ENCODE data around the gene ANKS3. TPM values are rescaled to one million over a fixed set of nuclear protein-coding genes. Genes with fewer than 3 reads are reported as not detected.

ANKS3 gene
- total and polyA plus RNA-seq, 2 of the 8 experiments (the other 6 are each of a cell fraction or from before 2014, with no cell fraction given) = 15.5 to 23.9 TPM

- H4K91ac ChIP-seq (replicated peaks; ENCODE audit: insufficient read length, low read length) = no peak overlapping the region
- H2BK12ac ChIP-seq (ENCODE audit: low read depth, low read length) = no peak overlapping the region
- H4K20me1 ChIP-seq (replicated peaks in 1 of 2; ENCODE audit: control insufficient read depth in 1 of 2, insufficient read depth in 2 of 2, low read length in 2 of 2) = peaks cover 0 to 8% of the 10 kb centered on the region in 2 experiments
- DNase-seq (ENCODE audit: low read depth in 1 of 2, low spot score in 2 of 2) (no peak), FAIRE-seq (no peak)
- no peak overlapping the region for H3K56ac ChIP-seq (replicated peaks; ENCODE audit: insufficient read length, low read depth, low read length)
- H3K36me3 ChIP-seq (ENCODE audit: control insufficient read depth in 2 of 4, insufficient read depth in 4 of 4, low read length in 3 of 4) = peaks cover 0 to 21% (median 11%) of the 10 kb centered on the region in 4 experiments; a peak in 7 of 8 replicates
- H3K18ac ChIP-seq (ENCODE audit: extremely low read depth, low read length) = no peak overlapping the region
- no peak overlapping the region for H2AFZ ChIP-seq (ENCODE audit: low read length)
- H3K4me3 ChIP-seq (ENCODE audit: extremely low read depth in 1 of 4, insufficient read depth in 2 of 4, low read depth in 3 of 4, low read length in 4 of 4) = no peak overlapping the region
- H3K14ac ChIP-seq (ENCODE audit: insufficient read length) = no peak overlapping the region
- no peak overlapping the region for H2BK15ac ChIP-seq (ENCODE audit: low read length)
- POLR2A ChIA-PET (ENCODE audit: partially characterized antibody) = interaction anchor here (0.6 to 4.2 kb wide), 4 partner anchors 8 to 268 kb away, joined by 3 to 59 read pairs (median 4); partner anchors contain the start of gene NUDT16L1
- H3K79me2 ChIP-seq (ENCODE audit: control insufficient read depth in 1 of 2, insufficient read depth in 2 of 2, low read length in 2 of 2) = no peaks in the 10 kb centered on the region
- CTCF ChIA-PET (ENCODE audit: partially characterized antibody) = interaction anchor here (0.5 to 1.3 kb wide), 5 partner anchors 10 to 202 kb away, joined by 3 to 4 read pairs (median 3); no protein-coding TSS in a partner anchor
- no peak overlapping the region for H3K27ac ChIP-seq (ENCODE audit: low read depth, low read length)
- no peak overlapping the region for H3K4me2 ChIP-seq (ENCODE audit: insufficient read depth in 1 of 2, low read depth in 2 of 2, low read length in 2 of 2)
- 87% methylated on average over 7 of the region's 7 CpGs; no CpG with 5 or more reads in 1 of the 2 experiments for WGBS, 2 experiments (ENCODE audit: extremely low coverage in 1 of 2, insufficient coverage in 1 of 2, insufficient read length in 1 of 2, insufficient replicate concordance in 2 of 2, low coverage in 1 of 2, low lambda C conversion rate in 2 of 2, missing lambda C conversion rate in 1 of 2)
- H3K9ac ChIP-seq (replicated peaks in 1 of 4; ENCODE audit: extremely low read depth in 1 of 4, low read depth in 3 of 4, low read length in 3 of 4) = no peak overlapping the region
- H2BK20ac ChIP-seq (ENCODE audit: low read length) = no peak overlapping the region
- no peaks in the 10 kb centered on the region for H3K9me3 ChIP-seq (ENCODE audit: insufficient read depth in 2 of 2, low read depth in 1 of 2, low read length in 1 of 2)
- H3K4me1 ChIP-seq (replicated peaks in 1 of 4; ENCODE audit: control insufficient read depth in 3 of 4, insufficient read depth in 4 of 4, low read length in 3 of 4) = no peaks in the 10 kb centered on the region
- H2BK120ac ChIP-seq (replicated peaks; ENCODE audit: low read depth, low read length) = no peak overlapping the region
- no peak overlapping the region for H3K4ac ChIP-seq (replicated peaks; ENCODE audit: insufficient read length, low read depth, low read length)
- no peaks in the 10 kb centered on the region for H3K27me3 ChIP-seq (replicated peaks in 1 of 4; ENCODE audit: control insufficient read depth in 3 of 4, extremely low read depth in 1 of 4, insufficient read depth in 3 of 4, low read length in 3 of 4)
- H4K5ac ChIP-seq (ENCODE audit: insufficient read length, low read depth, low read length) = no peak overlapping the region
- H2BK5ac ChIP-seq (ENCODE audit: low read depth, low read length) = no peak overlapping the region
- H4K8ac ChIP-seq (ENCODE audit: extremely low read depth, insufficient read depth, low read length) = no peak overlapping the region
- no peaks in the 10 kb centered on the region; the same call in 1 of the 2 replicates for H3K79me1 ChIP-seq (ENCODE audit: low read depth, low read length)
- no peaks in the 10 kb centered on the region for H3K23me2 ChIP-seq (ENCODE audit: low read depth, low read length)
- no peak overlapping the region for H2AK5ac ChIP-seq (ENCODE audit: low read depth, low read length)
- H3K23ac ChIP-seq (ENCODE audit: insufficient read length) = no peak overlapping the region
- TF ChIP-seq CEBPB (IDR thresholded peaks at IDR 0.05; ENCODE audit: low read depth, low read length) (no peak), USF2 (IDR thresholded peaks at IDR 0.05; ENCODE audit: low read length) (no peak), CTBP2 (IDR thresholded peaks at IDR 0.05; ENCODE audit: borderline replicate concordance, insufficient read depth, insufficient read length, low read length) (no peak), CREB1 (IDR thresholded peaks at IDR 0.05) (no peak), MAFK (IDR thresholded peaks at IDR 0.05; ENCODE audit: low read depth, low read length) (no peak), POLR2AphosphoS5 (IDR thresholded peaks at IDR 0.05; ENCODE audit: low read depth, low read length) (no peak), BRCA1 (IDR thresholded peaks at IDR 0.05; ENCODE audit: low read depth, low read length) (no peak), EGR1 (IDR thresholded peaks at IDR 0.05; ENCODE audit: borderline replicate concordance, low read depth, low read length) (no peak), PHF8 (conservative IDR thresholded peaks at IDR 0.05; ENCODE audit: low read depth, low read length) (no peak), BCL11A (IDR thresholded peaks at IDR 0.05; ENCODE audit: low read depth in 2 of 2, low read length in 2 of 2) (no peak), E2F6 (IDR thresholded peaks at IDR 0.05) (no peak), ASH2L (IDR thresholded peaks at IDR 0.05; ENCODE audit: low read length) (no peak), RBBP5 (IDR thresholded peaks at IDR 0.05; ENCODE audit: borderline replicate concordance, low read depth, low read length) (no peak)
These were observed 27.2 kb downstream of the ANKS3 start for GRCh38 chr16:4706871-4707270.

All from H1 (cell line).